Activated gamma-delta T cell (primary cell): Measurements from ENCODE around the gene JMJD7.

Experiments used
- DNase-seq: peaks from one replicate; lab custom pipeline; 2025; lab: John Stamatoyannopoulos, UW
- total RNA-seq, 2 donors: gene quantifications; one replicate each; lab custom pipeline; 2026; lab: John Stamatoyannopoulos, UW

JMJD7 gene
- 5.6 to 7.0 reads per million in 2 donors for total RNA-seq

- peak; percentile 92 for DNase-seq
Observed at GRCh38 chr15:41827880-41828806, at the start of gene JMJD7. Gene JMJD7 (plus strand): TSS chr15:41828092. CDS start chr15:41828125, 33 bp downstream.

- no peak for DNase-seq
Observed at GRCh38 chr15:41778521-41778920, 49.4 kb upstream of the JMJD7 start.

- no peak for DNase-seq
Observed at GRCh38 chr15:41779662-41780157, 48.2 kb upstream of the JMJD7 start.

GRCh38 chr15:41780266-41780665, 47.6 kb upstream of the JMJD7 start:
- no peak for DNase-seq

GRCh38 chr15:41780727-41781126, 47.2 kb upstream of the JMJD7 start:
- DNase-seq, result no peak

- DNase-seq, result no peak
Observed at GRCh38 chr15:41782371-41783282, 45.3 kb upstream of the JMJD7 start.

GRCh38 chr15:41783296-41783695, 44.6 kb upstream of the JMJD7 start:
- DNase-seq, result no peak

GRCh38 chr15:41788262-41788661, 39.6 kb upstream of the JMJD7 start:
- no peak for DNase-seq

GRCh38 chr15:41789236-41789635, 38.7 kb upstream of the JMJD7 start:
- no peak for DNase-seq

GRCh38 chr15:41789662-41790061, 38.2 kb upstream of the JMJD7 start:
- no peak for DNase-seq

- no peak for DNase-seq
Observed at GRCh38 chr15:41790169-41790568, 37.7 kb upstream of the JMJD7 start.

GRCh38 chr15:41790756-41791546, 36.9 kb upstream of the JMJD7 start:
- DNase-seq, result no peak

GRCh38 chr15:41791547-41791937, 36.4 kb upstream of the JMJD7 start:
- no peak for DNase-seq

- no peak for DNase-seq
Observed at GRCh38 chr15:41792000-41792637, 35.8 kb upstream of the JMJD7 start.

- no peak for DNase-seq
Observed at GRCh38 chr15:41794081-41794480, 33.8 kb upstream of the JMJD7 start.

GRCh38 chr15:41795996-41796856, 31.7 kb upstream of the JMJD7 start:
- no peak for DNase-seq

- no peak for DNase-seq
Observed at GRCh38 chr15:41797201-41797944, 30.5 kb upstream of the JMJD7 start.

- no peak for DNase-seq
Observed at GRCh38 chr15:41798607-41799487, 29.0 kb upstream of the JMJD7 start.
